ENCODE results near the gene GNB3.
"Not testable (repeated sequence)": the region's sequence is repeated elsewhere in the genome, so short reads cannot be mapped to it uniquely, and the experiment has no call there.

Gene GNB3

GRCh38 chr12:6863586-6864321, 23.0 kb downstream of the GNB3 start:
- DNase-seq, result no peak

GRCh38 chr12:6865307-6865706, 24.6 kb downstream of the GNB3 start:
- DNase-seq, result not testable (repeated sequence)

- DNase-seq, result no peak
These were observed 25.6 kb downstream of the GNB3 start for GRCh38 chr12:6866163-6866919.

GRCh38 chr12:6866920-6867412, 26.2 kb downstream of the GNB3 start:
- DNase-seq, result no peak

- peak; percentile 73 to 82 for DNase-seq
These were observed 26.9 kb downstream of the GNB3 start, which contains the start of gene TPI1 for GRCh38 chr12:6867413-6868210. Gene TPI1 (plus strand): TSS chr12:6867531. CDS start chr12:6867567, 36 bp downstream.

- no peak for DNase-seq
These were observed 27.7 kb downstream of the GNB3 start for GRCh38 chr12:6868211-6869048.

- DNase-seq, result peak; percentile 81 to 84
These were observed 28.6 kb downstream of the GNB3 start for GRCh38 chr12:6869049-6870021.

GRCh38 chr12:6870304-6870703, 29.6 kb downstream of the GNB3 start:
- not testable (repeated sequence) for DNase-seq

GRCh38 chr12:6871052-6871957, 30.6 kb downstream of the GNB3 start:
- peak in 1 of 2 donors; percentile 41 for DNase-seq

GRCh38 chr12:6872073-6873048, 31.6 kb downstream of the GNB3 start:
- peak; percentile 86 to 88 for DNase-seq

GRCh38 chr12:6873094-6874014, 32.6 kb downstream of the GNB3 start, which contains the start of gene SPSB2:
Gene SPSB2 (minus strand): TSS chr12:6873303. CDS start chr12:6872901, 402 bp downstream.
- peak; percentile 99 to 100 for DNase-seq

- DNase-seq, result not testable (repeated sequence)
These were observed 33.3 kb downstream of the GNB3 start for GRCh38 chr12:6874015-6874368.

GRCh38 chr12:6879824-6880223, 39.1 kb downstream of the GNB3 start:
- DNase-seq, result not testable (repeated sequence)

GRCh38 chr12:6883252-6883651, 42.5 kb downstream of the GNB3 start:
- DNase-seq, result no peak

GRCh38 chr12:6883683-6884082, 43.0 kb downstream of the GNB3 start:
- DNase-seq, result no peak

- no peak for DNase-seq
These were observed 43.8 kb downstream of the GNB3 start for GRCh38 chr12:6884539-6884938.

Measured in stimulated activated CD4-positive, alpha-beta T cell treated with anti-CD3 and anti-CD28 coated beads, Interleukin-2, amount 100 ng/mL, for 48 hours (primary cell).